HepG2 (cell line): ENCODE results near the gene TAF6. TPM values are rescaled to one million over a fixed set of nuclear protein-coding genes. Genes with fewer than 3 reads are reported as not detected.

Source experiments
- ATF7-NPFF ChIP-seq: sonication (generic); formaldehyde crosslinking; IDR thresholded peaks from 2 replicates; pipeline ENCODE4 v1.8.1; 2023; ENCODE audit warnings: mild to moderate bottlenecking, low read depth, missing genetic modification reagents, moderate library complexity
- DPF2 ChIP-seq: sonication (generic); formaldehyde crosslinking; IDR thresholded peaks from 2 replicates; pipeline ENCODE4 v1.4.0; 2020; ENCODE audit warnings: mild to moderate bottlenecking, low read depth, missing genetic modification reagents, borderline replicate concordance
- ERF ChIP-seq: IDR thresholded peaks from 2 replicates; pipeline ENCODE4 v1.6.1; 2018; ENCODE audit warnings: missing biosample characterization, missing genetic modification reagents
- ETV5 ChIP-seq: IDR thresholded peaks from 2 replicates; pipeline ENCODE4 v1.6.1; 2018; ENCODE audit warnings: missing biosample characterization, missing genetic modification reagents, inconsistent platforms, borderline replicate concordance
- MED13 ChIP-seq: sonication (generic); formaldehyde crosslinking; IDR thresholded peaks from 2 replicates; pipeline ENCODE4 v1.5.0; 2020; ENCODE audit warnings: missing genetic modification reagents
- MIXL1 ChIP-seq: IDR thresholded peaks from 2 replicates; pipeline ENCODE4 v1.6.1; 2016
- NCOR1 ChIP-seq: fragments of 200-600 bp; sonication (generic); IDR thresholded peaks from 2 replicates; pipeline ENCODE4 v1.7.0; 2017; ENCODE audit warnings: antibody characterized with exemption, low read length, borderline replicate concordance
- POLR2AphosphoS2 ChIP-seq: IDR thresholded peaks from 2 replicates; pipeline ENCODE4 v1.6.1; 2011; ENCODE audit warnings: low read depth, low read length, improper control_type of control experiment
- RARA ChIP-seq: IDR thresholded peaks from 2 replicates; pipeline ENCODE4 v1.6.1; 2016; ENCODE audit warnings: missing genetic modification reagents, missing compliant biosample characterization
- RBFOX2 ChIP-seq: fragments of 200-400 bp; formaldehyde crosslinking; IDR thresholded peaks from 2 replicates; pipeline ENCODE4 v1.6.1; 2017; ENCODE audit warnings: low read depth, mild to moderate bottlenecking, low read length
- SRY ChIP-seq: sonication (generic); formaldehyde crosslinking; IDR thresholded peaks from 2 replicates; pipeline ENCODE4 v1.8.0; 2022; ENCODE audit warnings: mild to moderate bottlenecking, missing genetic modification reagents
- TCF7 ChIP-seq: sonication (generic); IDR thresholded peaks from 2 replicates; pipeline ENCODE4 v1.6.1; 2016; ENCODE audit warnings: antibody characterized with exemption, low read depth
- ZFP82 ChIP-seq: sonication (generic); formaldehyde crosslinking; IDR thresholded peaks from 2 replicates; pipeline ENCODE4 v1.5.1; 2020; ENCODE audit warnings: mild to moderate bottlenecking, missing genetic modification reagents, borderline replicate concordance
- ZNF17 ChIP-seq: sonication (generic); formaldehyde crosslinking; IDR thresholded peaks from 2 replicates; pipeline ENCODE4 v1.5.0; 2020; ENCODE audit warnings: mild to moderate bottlenecking, missing genetic modification reagents
- ZNF34 ChIP-seq: sonication (generic); formaldehyde crosslinking; IDR thresholded peaks from 2 replicates; pipeline ENCODE4 v1.4.0; 2020; ENCODE audit warnings: mild to moderate bottlenecking, missing genetic modification reagents, borderline replicate concordance
- ZNF547 ChIP-seq: sonication (generic); formaldehyde crosslinking; IDR thresholded peaks from 2 replicates; pipeline ENCODE4 v1.5.1; 2020; ENCODE audit warnings: mild to moderate bottlenecking, missing genetic modification reagents
- ZNF557 ChIP-seq: sonication (generic); formaldehyde crosslinking; IDR thresholded peaks from 2 replicates; pipeline ENCODE4 v1.4.0; 2020; ENCODE audit warnings: missing genetic modification reagents
- ZNF776 ChIP-seq: sonication (generic); formaldehyde crosslinking; IDR thresholded peaks from 2 replicates; pipeline ENCODE4 v1.4.0; 2020; ENCODE audit warnings: mild to moderate bottlenecking, missing genetic modification reagents
- polyA plus RNA-seq, 8 experiments: library from polyadenylated mRNA; depleted of rRNA in 3 of 8; stranded (reverse) in 7 of 8; unstranded in 1 of 8; fragments of >200 nt; fragmentation: Illumina TruSeq in 4 of 8; extraction: Trizol in 4 of 8; gene quantifications; 2 replicates each; pipeline versions ENCODE4 v1.2.1 to v1.2.3, GENCODE V29; 2011 to 2016; ENCODE audit warnings: low read depth in 4 of 8, missing spikeins in 1 of 8, mixed read lengths in 1 of 8; ENCODE audit not compliant: insufficient read depth in 1 of 8
- total RNA-seq, 5 experiments: library from RNA; depleted of rRNA; stranded (reverse); fragments of >200 nt; fragmentation: Illumina TruSeq; extraction: Trizol; gene quantifications; 2 replicates each; pipeline ENCODE4 v1.2.3, GENCODE V29; 2016; ENCODE audit warnings: low read depth in 1 of 5
- TF ChIP-seq, protein P1 (sequence below): sonication (generic); formaldehyde crosslinking; IDR thresholded peaks from 2 replicates; pipeline ENCODE4 v1.8.1; 2022; ENCODE audit warnings: low read depth, mild to moderate bottlenecking, missing genetic modification reagents
- TF ChIP-seq, protein P2 (sequence below), 2 experiments: IDR thresholded peaks; 2 replicates each; pipeline ENCODE4 v1.6.1; 2011 to 2012; ENCODE audit warnings: low read length in 2 of 2, borderline replicate concordance in 1 of 2, low read depth in 1 of 2, mild to moderate bottlenecking in 1 of 2, moderate library complexity in 1 of 2
- TF ChIP-seq, protein P3 (sequence below): sonication (generic); formaldehyde crosslinking; IDR thresholded peaks from 2 replicates; pipeline ENCODE4 v1.8.0; 2022; ENCODE audit warnings: missing genetic modification reagents, mild to moderate bottlenecking, moderate library complexity, borderline replicate concordance

TAF6 gene
- total and polyA plus RNA-seq, 2 of the 13 experiments (the other 11 are each of a cell fraction or from before 2014, with no cell fraction given) = 12.9 to 18.8 TPM

DNA sequence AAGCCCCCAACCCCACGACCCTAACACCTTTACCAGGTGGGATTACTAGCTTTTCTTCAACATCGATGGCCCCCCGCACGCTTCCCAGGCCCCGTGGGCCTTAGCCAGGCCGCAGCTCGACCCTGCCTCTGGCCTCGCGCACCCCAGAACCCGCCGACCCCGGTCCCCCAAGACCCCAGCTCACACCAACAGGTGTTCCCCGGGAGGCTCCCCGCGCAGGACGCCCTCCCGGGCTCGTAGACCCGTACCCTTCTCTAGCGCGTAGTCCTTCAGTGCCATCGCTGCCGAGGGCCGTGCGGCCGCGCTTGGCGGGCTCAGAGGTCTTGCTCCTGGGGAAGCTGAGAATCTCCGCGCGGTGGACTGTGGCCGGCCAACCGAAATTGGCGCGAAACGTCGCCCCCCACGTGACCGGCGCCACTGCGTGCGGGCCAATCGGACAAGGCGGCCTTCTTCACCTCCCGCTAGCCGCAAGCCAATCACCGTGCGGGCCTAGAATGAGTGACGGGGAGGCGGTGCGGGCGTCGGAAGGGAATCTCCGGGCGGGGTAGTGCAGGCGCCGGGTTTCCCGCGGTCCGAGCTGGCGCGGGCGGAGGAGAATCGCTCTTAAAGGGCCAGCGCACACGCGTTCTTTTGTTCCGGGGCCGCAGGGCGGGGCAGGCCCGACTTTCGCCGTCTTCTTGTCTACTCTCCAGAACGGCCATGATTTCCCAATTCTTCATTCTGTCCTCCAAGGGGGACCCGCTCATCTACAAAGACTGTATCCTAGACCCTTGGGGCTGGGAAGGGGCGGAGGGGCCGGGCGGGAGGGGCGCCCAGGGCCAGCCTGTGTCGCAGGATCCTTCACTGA, 17.9 kb downstream of the TAF6 start, which contains the start of the genes AP4M1 and MCM7 (continued):
- TF ChIP-seq DPF2 (CRISPR knock-in tag) = no peak
- no peak for TF ChIP-seq RARA
- TF ChIP-seq MIXL1 = no peak
- peak; percentile 78 for TF ChIP-seq RBFOX2
- TF ChIP-seq ZNF17 (CRISPR knock-in tag) = no peak
- TF ChIP-seq ZNF557 (CRISPR knock-in tag) = 0 out of 2 replicates have a peak, but pooled peaks have one; percentile 60
- TF ChIP-seq MED13 (CRISPR knock-in tag) = 0 out of 2 replicates have a peak, but pooled peaks have one; percentile 39
- TF ChIP-seq TCF7 = no peak
- 0 out of 2 replicates have a peak, but pooled peaks have one; percentile 66 for TF ChIP-seq ZFP82
- TF ChIP-seq ERF = no peak; the same call in 1 of the 2 replicates
- TF ChIP-seq SRY (CRISPR knock-in tag) = peak; percentile 56
- TF ChIP-seq ZNF547 = 0 out of 2 replicates have a peak, but pooled peaks have one; percentile 34
- peak; percentile 53; the same call in 1 of the 2 replicates for TF ChIP-seq ZNF776
- TF ChIP-seq, protein P1, sequence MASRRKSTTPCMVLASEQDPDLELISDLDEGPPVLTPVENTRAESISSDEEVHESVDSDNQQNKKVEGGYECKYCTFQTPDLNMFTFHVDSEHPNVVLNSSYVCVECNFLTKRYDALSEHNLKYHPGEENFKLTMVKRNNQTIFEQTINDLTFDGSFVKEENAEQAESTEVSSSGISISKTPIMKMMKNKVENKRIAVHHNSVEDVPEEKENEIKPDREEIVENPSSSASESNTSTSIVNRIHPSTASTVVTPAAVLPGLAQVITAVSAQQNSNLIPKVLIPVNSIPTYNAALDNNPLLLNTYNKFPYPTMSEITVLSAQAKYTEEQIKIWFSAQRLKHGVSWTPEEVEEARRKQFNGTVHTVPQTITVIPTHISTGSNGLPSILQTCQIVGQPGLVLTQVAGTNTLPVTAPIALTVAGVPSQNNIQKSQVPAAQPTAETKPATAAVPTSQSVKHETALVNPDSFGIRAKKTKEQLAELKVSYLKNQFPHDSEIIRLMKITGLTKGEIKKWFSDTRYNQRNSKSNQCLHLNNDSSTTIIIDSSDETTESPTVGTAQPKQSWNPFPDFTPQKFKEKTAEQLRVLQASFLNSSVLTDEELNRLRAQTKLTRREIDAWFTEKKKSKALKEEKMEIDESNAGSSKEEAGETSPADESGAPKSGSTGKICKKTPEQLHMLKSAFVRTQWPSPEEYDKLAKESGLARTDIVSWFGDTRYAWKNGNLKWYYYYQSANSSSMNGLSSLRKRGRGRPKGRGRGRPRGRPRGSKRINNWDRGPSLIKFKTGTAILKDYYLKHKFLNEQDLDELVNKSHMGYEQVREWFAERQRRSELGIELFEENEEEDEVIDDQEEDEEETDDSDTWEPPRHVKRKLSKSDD = peak; percentile 61
- TF ChIP-seq ATF7-NPFF (CRISPR knock-in tag) = peak; percentile 54; the same call in 1 of the 2 replicates
- TF ChIP-seq ETV5 = peak; percentile 5; the same call in 1 of the 2 replicates
- TF ChIP-seq POLR2AphosphoS2 = no peak
- TF ChIP-seq, protein P2, sequence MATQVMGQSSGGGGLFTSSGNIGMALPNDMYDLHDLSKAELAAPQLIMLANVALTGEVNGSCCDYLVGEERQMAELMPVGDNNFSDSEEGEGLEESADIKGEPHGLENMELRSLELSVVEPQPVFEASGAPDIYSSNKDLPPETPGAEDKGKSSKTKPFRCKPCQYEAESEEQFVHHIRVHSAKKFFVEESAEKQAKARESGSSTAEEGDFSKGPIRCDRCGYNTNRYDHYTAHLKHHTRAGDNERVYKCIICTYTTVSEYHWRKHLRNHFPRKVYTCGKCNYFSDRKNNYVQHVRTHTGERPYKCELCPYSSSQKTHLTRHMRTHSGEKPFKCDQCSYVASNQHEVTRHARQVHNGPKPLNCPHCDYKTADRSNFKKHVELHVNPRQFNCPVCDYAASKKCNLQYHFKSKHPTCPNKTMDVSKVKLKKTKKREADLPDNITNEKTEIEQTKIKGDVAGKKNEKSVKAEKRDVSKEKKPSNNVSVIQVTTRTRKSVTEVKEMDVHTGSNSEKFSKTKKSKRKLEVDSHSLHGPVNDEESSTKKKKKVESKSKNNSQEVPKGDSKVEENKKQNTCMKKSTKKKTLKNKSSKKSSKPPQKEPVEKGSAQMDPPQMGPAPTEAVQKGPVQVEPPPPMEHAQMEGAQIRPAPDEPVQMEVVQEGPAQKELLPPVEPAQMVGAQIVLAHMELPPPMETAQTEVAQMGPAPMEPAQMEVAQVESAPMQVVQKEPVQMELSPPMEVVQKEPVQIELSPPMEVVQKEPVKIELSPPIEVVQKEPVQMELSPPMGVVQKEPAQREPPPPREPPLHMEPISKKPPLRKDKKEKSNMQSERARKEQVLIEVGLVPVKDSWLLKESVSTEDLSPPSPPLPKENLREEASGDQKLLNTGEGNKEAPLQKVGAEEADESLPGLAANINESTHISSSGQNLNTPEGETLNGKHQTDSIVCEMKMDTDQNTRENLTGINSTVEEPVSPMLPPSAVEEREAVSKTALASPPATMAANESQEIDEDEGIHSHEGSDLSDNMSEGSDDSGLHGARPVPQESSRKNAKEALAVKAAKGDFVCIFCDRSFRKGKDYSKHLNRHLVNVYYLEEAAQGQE (IDR thresholded peaks at IDR 0.05; ENCODE audit: borderline replicate concordance in 1 of 2, low read depth in 1 of 2, low read length in 2 of 2) = 0 out of 4 replicates have a peak, but pooled peaks of 1 of the 2 experiments have one; percentile 1
- TF ChIP-seq, protein P3, sequence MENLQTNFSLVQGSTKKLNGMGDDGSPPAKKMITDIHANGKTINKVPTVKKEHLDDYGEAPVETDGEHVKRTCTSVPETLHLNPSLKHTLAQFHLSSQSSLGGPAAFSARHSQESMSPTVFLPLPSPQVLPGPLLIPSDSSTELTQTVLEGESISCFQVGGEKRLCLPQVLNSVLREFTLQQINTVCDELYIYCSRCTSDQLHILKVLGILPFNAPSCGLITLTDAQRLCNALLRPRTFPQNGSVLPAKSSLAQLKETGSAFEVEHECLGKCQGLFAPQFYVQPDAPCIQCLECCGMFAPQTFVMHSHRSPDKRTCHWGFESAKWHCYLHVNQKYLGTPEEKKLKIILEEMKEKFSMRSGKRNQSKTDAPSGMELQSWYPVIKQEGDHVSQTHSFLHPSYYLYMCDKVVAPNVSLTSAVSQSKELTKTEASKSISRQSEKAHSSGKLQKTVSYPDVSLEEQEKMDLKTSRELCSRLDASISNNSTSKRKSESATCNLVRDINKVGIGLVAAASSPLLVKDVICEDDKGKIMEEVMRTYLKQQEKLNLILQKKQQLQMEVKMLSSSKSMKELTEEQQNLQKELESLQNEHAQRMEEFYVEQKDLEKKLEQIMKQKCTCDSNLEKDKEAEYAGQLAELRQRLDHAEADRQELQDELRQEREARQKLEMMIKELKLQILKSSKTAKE (CRISPR knock-in tag) = peak; percentile 31; the same call in 1 of the 2 replicates
- TF ChIP-seq ZNF34 (CRISPR knock-in tag) = 0 out of 2 replicates have a peak, but pooled peaks have one; percentile 18
- TF ChIP-seq NCOR1 = no peak
